Activated T-helper 2 cell treated with anti-CD3 and anti-CD28 coated beads, Interferon-gamma antibody, Interleukin-2, Interleukin-4, amounts not matched to agents 10 μg/mL and 5 μg/mL and 100 μg/mL, durations not matched to agents 14 hours and 24 hours and 36 hours (primary cell): ENCODE data around the gene CHRD. TPM values are rescaled to one million over a fixed set of nuclear protein-coding genes. Genes with fewer than 3 reads are reported as not detected.

Experiments
- total RNA-seq: library from RNA; stranded (reverse); gene quantifications from 2 replicates; pipeline ENCODE4 v1.2.3, GENCODE V29; 2022

The CHRD gene
- total RNA-seq, 1 donor from 2014 or later, result not detected

Other genes with a start within 250 kb of the CHRD start
- gene EIF2B5, start 244.7 kb upstream of the CHRD start, total RNA-seq, result 70.2 and 75.0 TPM in 2 replicates
- 53.8 and 56.1 TPM in 2 replicates for gene DVL3, start 224.7 kb upstream of the CHRD start, total RNA-seq
- gene AP2M1, start 205.2 kb upstream of the CHRD start, total RNA-seq, result 234 and 240 TPM in 2 replicates
- gene ABCF3, start 193.9 kb upstream of the CHRD start, total RNA-seq, result 68.2 and 73.4 TPM in 2 replicates
- 0.11 TPM in 1 of 2 replicates, not detected in the other for gene VWA5B2, start 150.5 kb upstream of the CHRD start, total RNA-seq
- 64.0 and 66.6 TPM in 2 replicates for gene ALG3, start 131.1 kb upstream of the CHRD start, total RNA-seq
- 9.5 and 10.6 TPM in 2 replicates for gene EEF1AKMT4, start 130.4 kb upstream of the CHRD start, total RNA-seq
- gene CAMK2N2, start 118.5 kb upstream of the CHRD start, total RNA-seq, result 0.18 TPM in 1 of 2 replicates, not detected in the other
- gene ECE2, start 104.0 kb upstream of the CHRD start, total RNA-seq, result not detected in 2 replicates
- 268 and 275 TPM in 2 replicates for gene PSMD2, start 80.8 kb upstream of the CHRD start, total RNA-seq
- gene EIF4G1, start 65.4 kb upstream of the CHRD start, total RNA-seq, result 624 and 628 TPM in 2 replicates
- 12.6 and 13.9 TPM in 2 replicates for gene FAM131A, start 42.5 kb upstream of the CHRD start, total RNA-seq
- gene CLCN2, start 18.4 kb upstream of the CHRD start, total RNA-seq, result 6.9 and 9.6 TPM in 2 replicates
- 150 and 155 TPM in 2 replicates for gene POLR2H, start 18.3 kb upstream of the CHRD start, total RNA-seq
- gene THPO, start 1.8 kb upstream of the CHRD start, total RNA-seq, result not detected in 2 replicates
- gene EPHB3, start 181.7 kb downstream of the CHRD start, total RNA-seq, result not detected in 2 replicates